ENCODE results near the gene TBC1D22A. TPM values are rescaled to one million over a fixed set of nuclear protein-coding genes. Genes with fewer than 3 reads are reported as not detected.

The TBC1D22A gene
- total and polyA plus RNA-seq, 2 experiments from 2014 or later, result 9.6 to 13.3 TPM

- H3K4me2 ChIP-seq, result no peak overlapping the region
Observed at GRCh38 chr22:46750530-46750800, 12.0 kb upstream of the TBC1D22A start.

More at GRCh38 chr22:46750530-46750800, 12.0 kb upstream of the TBC1D22A start:
- Histone ChIP-seq H3K36me3 (ENCODE audit: insufficient read depth) (no peaks in the 10 kb centered on the region), H3K9me2 (ENCODE audit: insufficient read depth) (no peaks in the 10 kb centered on the region), H3K27ac (ENCODE audit: low read depth) (no peak overlapping the region), H3K4me3 (no peak overlapping the region), H4K20me1 (replicated peaks; ENCODE audit: insufficient read depth) (no peaks in the 10 kb centered on the region), H3K4me1 (ENCODE audit: insufficient read depth) (no peaks in the 10 kb centered on the region), H2AFZ (no peak overlapping the region), H3F3A (replicated peaks; ENCODE audit: low read depth) (no peaks in the 10 kb centered on the region), H3K79me2 (replicated peaks; ENCODE audit: insufficient read depth) (no peaks in the 10 kb centered on the region), H3K27me3 (ENCODE audit: insufficient read depth) (no peaks in the 10 kb centered on the region)
- Mint-ChIP-seq H3K27ac (no peak overlapping the region), H3K27me3 (ENCODE audit: insufficient read depth, low read depth, poor library complexity) (peaks cover 13% of the 10 kb centered on the region), H3K9me3 (peaks cover 18% of the 10 kb centered on the region), H3K4me1 (no peaks in the 10 kb centered on the region; the same call in 2 of the 3 replicates), H3K36me3 (ENCODE audit: low read depth) (peaks cover 10% of the 10 kb centered on the region; the same call in 2 of the 3 replicates), H3K4me3 (no peak overlapping the region)
- ATAC-seq (no peak), DNase-seq (ENCODE audit: low spot score) (no peak)
- TF ChIP-seq REST (IDR thresholded peaks at IDR 0.05; ENCODE audit: unreplicated experiment) (no peak), EZH2 (IDR thresholded peaks at IDR 0.05; ENCODE audit: low read depth, unreplicated experiment) (no peak), ETS1 (IDR thresholded peaks at IDR 0.05) (no peak), ZNF331 (CRISPR knock-in tag; IDR thresholded peaks at IDR 0.05; ENCODE audit: low read depth) (no peak), POLR2AphosphoS5 (IDR thresholded peaks at IDR 0.05; ENCODE audit: low read depth) (no peak), ZNF114 (CRISPR knock-in tag; IDR thresholded peaks at IDR 0.05) (no peak), ZNF462 (CRISPR knock-in tag; IDR thresholded peaks at IDR 0.05) (no peak), CREB1 (CRISPR knock-in tag; IDR thresholded peaks at IDR 0.05; ENCODE audit: low read depth) (no peak), NANOG (IDR thresholded peaks at IDR 0.05; ENCODE audit: borderline replicate concordance) (no peak), EZH2phosphoT487 (IDR thresholded peaks at IDR 0.05; ENCODE audit: unreplicated experiment) (no peak), CTCF (conservative IDR thresholded peaks at IDR 0.05; ENCODE audit: low read depth in 2 of 2) (no peak)
